ENCODE results near the gene PCSK6.

PCSK6 gene

GRCh38 chr15:101306341-101307047 is 183.0 kb downstream of the PCSK6 start:
- no peak overlapping the region for H3K4me3 ChIP-seq (ENCODE audit: low read length)
- H3K9me3 ChIP-seq (replicated peaks; ENCODE audit: insufficient read depth, low read length), result no peaks in the 10 kb centered on the region
- H3K79me2 ChIP-seq (ENCODE audit: low read length), result no peaks in the 10 kb centered on the region
- no peak overlapping the region for H3K9ac ChIP-seq (ENCODE audit: low read length)
- H3K4me1 ChIP-seq (ENCODE audit: low read length), result no peaks in the 10 kb centered on the region
- H3F3A ChIP-seq (ENCODE audit: insufficient read depth, low read length), result no peaks in the 10 kb centered on the region
- no peaks in the 10 kb centered on the region for H4K20me1 ChIP-seq (ENCODE audit: insufficient read depth, low read length)
- H3K4me2 ChIP-seq (ENCODE audit: low read depth, low read length), result no peak overlapping the region
- no peak for DNase-seq
- TF ChIP-seq CTCF (IDR thresholded peaks at IDR 0.05; ENCODE audit: low read length) (no peak), EZH2phosphoT487 (IDR thresholded peaks at IDR 0.05; ENCODE audit: low read length) (no peak)
- H3K9me2 ChIP-seq (replicated peaks; ENCODE audit: insufficient read depth, low read length), result no peaks in the 10 kb centered on the region
- no peaks in the 10 kb centered on the region for H3K36me3 ChIP-seq (replicated peaks; ENCODE audit: insufficient read depth, low read length)
- no peak overlapping the region for H3K27ac ChIP-seq (ENCODE audit: low read length)
- H2AFZ ChIP-seq (ENCODE audit: low read length), result no peak overlapping the region
- H3K27me3 ChIP-seq (replicated peaks; ENCODE audit: insufficient read depth, low read length), result no peaks in the 10 kb centered on the region

GRCh38 chr15:101305820-101306255 is 183.7 kb downstream of the PCSK6 start:
- Histone ChIP-seq H3F3A (ENCODE audit: insufficient read depth, low read length) (no peaks in the 10 kb centered on the region), H3K79me2 (ENCODE audit: low read length) (no peaks in the 10 kb centered on the region), H3K9ac (ENCODE audit: low read length) (no peak overlapping the region), H3K36me3 (replicated peaks; ENCODE audit: insufficient read depth, low read length) (no peaks in the 10 kb centered on the region), H4K20me1 (ENCODE audit: insufficient read depth, low read length) (no peaks in the 10 kb centered on the region), H2AFZ (ENCODE audit: low read length) (no peak overlapping the region), H3K4me2 (ENCODE audit: low read depth, low read length) (no peak overlapping the region), H3K9me3 (replicated peaks; ENCODE audit: insufficient read depth, low read length) (no peaks in the 10 kb centered on the region), H3K9me2 (replicated peaks; ENCODE audit: insufficient read depth, low read length) (no peaks in the 10 kb centered on the region), H3K4me1 (ENCODE audit: low read length) (no peaks in the 10 kb centered on the region), H3K27ac (ENCODE audit: low read length) (no peak overlapping the region), H3K27me3 (replicated peaks; ENCODE audit: insufficient read depth, low read length) (no peaks in the 10 kb centered on the region), H3K4me3 (ENCODE audit: low read length) (no peak overlapping the region)
- TF ChIP-seq CTCF (IDR thresholded peaks at IDR 0.05; ENCODE audit: low read length) (no peak), EZH2 (optimal IDR thresholded peaks at IDR 0.05; ENCODE audit: low read depth, low read length) (no peak), EZH2phosphoT487 (IDR thresholded peaks at IDR 0.05; ENCODE audit: low read length) (no peak)
- no peak for DNase-seq

- H3K4me1 ChIP-seq (ENCODE audit: low read length), result no peaks in the 10 kb centered on the region
- no peak for DNase-seq
- no peaks in the 10 kb centered on the region for H3K27me3 ChIP-seq (replicated peaks; ENCODE audit: insufficient read depth, low read length)
- no peaks in the 10 kb centered on the region for H3K36me3 ChIP-seq (replicated peaks; ENCODE audit: insufficient read depth, low read length)
- H3K9me2 ChIP-seq (replicated peaks; ENCODE audit: insufficient read depth, low read length), result no peaks in the 10 kb centered on the region
- H4K20me1 ChIP-seq (ENCODE audit: insufficient read depth, low read length), result no peaks in the 10 kb centered on the region
- H2AFZ ChIP-seq (ENCODE audit: low read length), result no peak overlapping the region
- H3K9me3 ChIP-seq (replicated peaks; ENCODE audit: insufficient read depth, low read length), result no peaks in the 10 kb centered on the region
- H3K4me3 ChIP-seq (ENCODE audit: low read length), result no peak overlapping the region
- H3K27ac ChIP-seq (ENCODE audit: low read length), result no peak overlapping the region
- no peaks in the 10 kb centered on the region for H3K79me2 ChIP-seq (ENCODE audit: low read length)
- H3K9ac ChIP-seq (ENCODE audit: low read length), result no peak overlapping the region
- no peaks in the 10 kb centered on the region for H3F3A ChIP-seq (ENCODE audit: insufficient read depth, low read length)
- no peak for TF ChIP-seq EZH2 (optimal IDR thresholded peaks at IDR 0.05; ENCODE audit: low read depth, low read length)
- no peak for TF ChIP-seq CTCF (IDR thresholded peaks at IDR 0.05; ENCODE audit: low read length)
- TF ChIP-seq EZH2phosphoT487 (IDR thresholded peaks at IDR 0.05; ENCODE audit: low read length), result no peak
- no peak overlapping the region for H3K4me2 ChIP-seq (ENCODE audit: low read depth, low read length)
Measured at GRCh38 chr15:101303408-101303807, 186.1 kb downstream of the PCSK6 start.

Measured in MM.1S (cell line).